ENCODE data around the gene APOBEC3C.
"Not testable (repeated sequence)": the region's sequence is repeated elsewhere in the genome, so short reads cannot be mapped to it uniquely, and the experiment has no call there.

APOBEC3C gene

GRCh38 chr22:39013942-39014722, at the start of gene APOBEC3C:
Gene APOBEC3C (plus strand): TSS chr22:39014257. CDS start chr22:39014363, 106 bp downstream.
- peak; percentile 83 for DNase-seq (ENCODE audit: low spot score)

- no peak for DNase-seq (ENCODE audit: low spot score)
These were observed 49.8 kb upstream of the APOBEC3C start for GRCh38 chr22:38964306-38964705.

DNA sequence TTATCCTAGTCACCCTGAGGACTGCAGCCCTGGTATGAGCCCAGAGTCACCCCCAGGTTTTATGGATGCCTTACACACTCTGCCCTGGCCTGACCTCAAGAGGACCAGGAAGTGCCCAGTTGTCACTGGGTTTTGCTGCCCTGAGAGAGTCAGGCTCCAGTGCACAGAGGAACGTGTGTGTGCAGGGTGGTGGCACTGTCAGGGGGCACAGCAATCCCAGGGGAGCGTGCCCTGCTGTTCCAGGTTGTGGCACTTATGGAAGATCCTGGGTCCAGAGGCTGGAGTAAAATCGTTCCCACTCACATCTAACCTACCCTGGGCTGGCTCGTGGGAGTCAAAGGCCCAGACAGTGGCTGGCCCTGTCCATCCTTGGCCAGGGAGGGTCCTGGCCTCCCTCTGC, 49.1 kb upstream of the APOBEC3C start:
- DNase-seq (ENCODE audit: low spot score), result no peak

DNA sequence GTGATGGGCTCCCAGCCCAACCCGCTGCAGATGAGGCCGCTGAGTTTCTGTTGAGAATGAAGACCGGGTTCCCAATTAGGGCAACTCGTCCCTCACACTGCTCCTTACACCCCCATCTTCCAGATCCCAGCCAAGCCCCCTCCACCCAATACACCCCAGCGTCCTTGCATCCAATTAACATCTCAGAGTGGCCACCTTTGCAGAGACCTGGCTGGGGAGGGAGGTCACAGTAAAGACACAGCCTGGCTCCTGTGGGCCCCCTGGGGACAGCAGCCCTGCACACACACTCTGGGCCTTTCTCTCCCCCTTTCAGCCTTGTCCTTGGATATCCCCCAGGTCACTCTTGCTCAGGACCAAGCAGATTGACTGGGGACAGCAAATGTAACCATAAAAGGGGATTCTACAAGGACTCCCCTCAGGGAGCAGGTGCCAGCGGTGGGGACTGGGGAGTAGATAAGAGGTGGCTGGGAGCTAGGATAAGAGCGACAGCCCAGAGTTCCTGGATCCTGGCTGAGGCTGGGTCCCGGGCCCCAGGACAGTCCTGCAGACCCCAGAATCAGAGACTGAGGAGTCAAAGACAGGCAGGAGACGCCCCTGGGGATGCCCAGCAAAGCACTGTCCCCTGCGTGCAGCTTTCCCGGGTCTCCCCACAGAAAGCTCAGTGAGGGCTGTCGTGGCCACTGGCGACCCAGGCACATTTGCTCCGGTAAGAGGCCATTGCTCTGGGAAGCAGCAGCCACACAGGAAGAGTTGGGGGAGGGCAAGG, 48.3 kb upstream of the APOBEC3C start:
- no peak for DNase-seq (ENCODE audit: low spot score)

DNA sequence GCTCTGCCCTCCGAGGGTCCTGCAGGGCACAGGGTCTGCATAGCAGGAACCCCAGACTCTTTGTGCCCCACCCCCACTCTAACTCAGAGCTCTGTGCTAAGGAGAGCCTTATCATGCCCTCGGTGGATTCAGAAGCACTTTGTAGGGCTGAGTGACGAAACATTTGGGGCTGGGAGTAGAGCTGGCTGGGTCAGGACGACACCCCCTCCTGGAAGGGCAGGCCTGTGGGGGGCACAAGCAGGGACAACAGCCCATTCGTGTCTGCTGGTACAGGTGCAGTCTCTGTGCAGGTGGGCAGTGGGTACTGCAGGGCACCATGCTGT, 47.7 kb upstream of the APOBEC3C start:
- DNase-seq (ENCODE audit: low spot score), result no peak

GRCh38 chr22:38966942-38967341, 47.1 kb upstream of the APOBEC3C start:
- no peak for DNase-seq (ENCODE audit: low spot score)

- DNase-seq (ENCODE audit: low spot score), result peak; percentile 26
These were observed 46.3 kb upstream of the APOBEC3C start for GRCh38 chr22:38967451-38968450.

DNA sequence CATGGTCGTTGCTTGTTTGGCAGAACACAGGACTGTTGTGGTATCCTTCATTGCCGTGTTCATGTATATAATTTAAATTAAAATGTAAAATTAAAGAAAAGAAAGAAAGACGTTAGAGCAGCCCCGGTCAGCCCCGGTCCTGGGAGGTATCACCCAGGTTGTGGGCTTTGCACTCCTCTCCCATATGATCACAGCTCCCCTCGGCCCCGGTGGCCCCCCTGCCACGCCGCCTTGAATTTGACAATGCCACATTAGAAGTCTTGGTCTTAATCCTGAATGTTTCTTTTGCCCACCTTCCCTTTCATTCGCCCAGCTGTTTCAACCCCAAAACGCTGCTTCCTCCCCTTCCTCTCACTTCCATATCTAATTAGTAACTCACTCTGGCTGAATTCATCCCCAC, 45.3 kb upstream of the APOBEC3C start:
- no peak for DNase-seq (ENCODE audit: low spot score)

DNA sequence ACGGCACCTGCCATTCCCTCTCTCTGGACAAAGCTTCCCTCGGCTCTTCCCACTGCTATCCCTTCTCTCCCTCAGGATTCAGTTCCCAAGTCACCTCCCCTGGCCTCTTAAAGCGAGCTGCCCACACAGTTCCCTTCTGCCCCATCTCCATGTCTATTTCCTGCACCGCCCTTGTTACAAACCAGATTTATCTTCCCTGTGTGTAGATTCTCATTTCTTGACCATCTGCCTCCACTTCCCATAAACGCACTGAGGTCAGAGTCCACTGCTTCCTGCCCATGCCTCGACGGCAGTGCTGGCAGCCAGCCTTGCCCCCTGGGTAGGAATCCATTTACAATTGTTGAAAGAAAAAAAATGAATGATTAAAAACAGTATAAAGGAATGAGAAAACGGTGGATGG, 43.5 kb upstream of the APOBEC3C start:
- DNase-seq (ENCODE audit: low spot score), result no peak

DNA sequence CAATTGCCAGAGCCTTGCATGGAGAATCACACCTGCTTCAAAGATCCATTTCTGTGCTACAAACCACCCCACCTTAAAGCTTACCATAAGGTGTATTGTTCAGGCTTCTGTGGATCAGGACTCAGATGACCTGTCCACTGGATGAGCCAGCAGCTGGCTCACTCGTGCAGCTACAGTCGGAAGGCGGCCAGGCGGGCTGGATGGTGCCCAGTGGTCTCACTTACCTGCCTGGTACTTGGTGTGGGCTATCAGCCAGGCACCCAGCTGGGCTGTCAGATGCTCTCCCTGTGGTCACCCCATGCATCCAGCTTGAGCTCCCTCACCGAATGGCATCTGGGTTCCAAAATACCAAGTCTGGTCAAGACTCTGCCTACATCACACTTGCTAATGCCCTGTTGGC, 42.9 kb upstream of the APOBEC3C start:
- no peak for DNase-seq (ENCODE audit: low spot score)

DNA sequence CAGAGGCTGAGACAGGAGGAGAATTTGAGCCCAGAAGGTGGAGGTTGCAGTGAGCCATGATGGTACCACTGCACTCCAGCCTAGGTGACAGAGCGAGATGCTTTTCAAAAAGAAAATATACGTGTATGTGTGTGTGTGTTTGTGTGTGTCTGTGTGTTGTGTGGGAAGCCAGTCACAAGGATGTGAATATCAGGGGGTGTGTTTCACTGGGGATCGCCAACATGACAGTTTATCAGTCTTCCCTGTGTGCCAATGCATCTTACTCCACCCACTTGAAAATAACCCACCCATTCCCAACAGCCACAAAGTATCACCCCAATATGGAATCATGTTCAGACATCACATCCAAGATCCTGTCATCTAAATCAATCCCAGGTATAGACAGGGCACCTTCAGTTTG, 42.3 kb upstream of the APOBEC3C start:
- DNase-seq (ENCODE audit: low spot score), result no peak

GRCh38 chr22:38972558-38972957, 41.5 kb upstream of the APOBEC3C start:
- DNase-seq (ENCODE audit: low spot score), result no peak

GRCh38 chr22:38973289-38974169, 40.5 kb upstream of the APOBEC3C start:
- DNase-seq (ENCODE audit: low spot score), result peak; percentile 13

DNA sequence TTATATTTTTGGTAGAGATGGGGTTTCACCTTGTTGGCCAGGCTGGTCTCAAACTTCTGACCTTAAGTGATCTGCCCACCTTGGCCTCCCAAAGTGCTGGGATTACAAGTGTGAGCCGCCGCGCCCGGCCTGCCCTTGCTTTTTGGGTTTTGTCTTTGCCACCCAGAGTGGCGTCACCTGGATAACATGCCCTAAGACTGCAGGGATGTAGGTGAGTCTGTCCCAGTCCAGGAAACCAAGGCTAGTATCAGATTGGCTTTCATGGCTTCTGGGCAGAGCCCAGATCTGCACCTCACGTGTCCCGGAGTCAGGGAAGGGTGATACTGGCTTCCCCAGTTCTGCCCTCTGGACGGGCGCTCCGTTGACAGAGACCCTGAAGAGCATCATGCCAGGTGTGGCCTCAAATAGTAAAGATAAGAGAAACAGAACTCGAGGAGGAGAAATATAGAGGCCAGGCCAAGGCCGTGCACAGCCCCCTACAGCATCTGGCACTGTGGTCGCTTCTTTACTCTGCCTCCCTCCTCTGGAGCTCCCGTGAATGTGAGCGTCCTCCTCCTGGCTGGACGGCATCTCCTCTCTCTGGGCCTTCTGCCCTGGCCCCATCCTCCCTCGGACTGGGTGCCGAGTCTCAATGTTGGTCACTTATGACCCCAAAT, 39.8 kb upstream of the APOBEC3C start:
- DNase-seq (ENCODE audit: low spot score), result no peak

- no peak for DNase-seq (ENCODE audit: low spot score)
These were observed 39.3 kb upstream of the APOBEC3C start for GRCh38 chr22:38974826-38975175.

GRCh38 chr22:38977289-38977688, 36.8 kb upstream of the APOBEC3C start:
- not testable (repeated sequence) for DNase-seq (ENCODE audit: low spot score)

DNA sequence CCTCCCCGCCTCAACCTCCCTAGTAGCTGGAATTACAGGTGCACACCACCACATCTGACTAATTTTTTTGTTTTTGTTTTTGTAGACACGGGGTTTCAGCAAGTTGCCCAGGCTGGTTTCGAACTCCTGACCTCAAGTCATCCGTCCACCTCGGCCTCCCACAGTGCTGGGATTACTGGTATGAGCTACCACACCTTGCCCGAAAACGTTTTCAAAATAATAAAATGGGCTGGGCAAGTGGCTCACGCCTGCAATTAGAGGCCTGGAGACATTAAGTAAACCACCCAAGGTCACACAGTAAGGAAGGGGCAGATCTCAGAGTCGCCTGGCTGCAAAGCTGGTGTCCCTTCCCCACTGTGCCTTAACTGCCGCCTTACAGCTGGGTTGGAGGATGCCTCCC, 33.5 kb upstream of the APOBEC3C start:
- DNase-seq (ENCODE audit: low spot score), result not testable (repeated sequence)

DNA sequence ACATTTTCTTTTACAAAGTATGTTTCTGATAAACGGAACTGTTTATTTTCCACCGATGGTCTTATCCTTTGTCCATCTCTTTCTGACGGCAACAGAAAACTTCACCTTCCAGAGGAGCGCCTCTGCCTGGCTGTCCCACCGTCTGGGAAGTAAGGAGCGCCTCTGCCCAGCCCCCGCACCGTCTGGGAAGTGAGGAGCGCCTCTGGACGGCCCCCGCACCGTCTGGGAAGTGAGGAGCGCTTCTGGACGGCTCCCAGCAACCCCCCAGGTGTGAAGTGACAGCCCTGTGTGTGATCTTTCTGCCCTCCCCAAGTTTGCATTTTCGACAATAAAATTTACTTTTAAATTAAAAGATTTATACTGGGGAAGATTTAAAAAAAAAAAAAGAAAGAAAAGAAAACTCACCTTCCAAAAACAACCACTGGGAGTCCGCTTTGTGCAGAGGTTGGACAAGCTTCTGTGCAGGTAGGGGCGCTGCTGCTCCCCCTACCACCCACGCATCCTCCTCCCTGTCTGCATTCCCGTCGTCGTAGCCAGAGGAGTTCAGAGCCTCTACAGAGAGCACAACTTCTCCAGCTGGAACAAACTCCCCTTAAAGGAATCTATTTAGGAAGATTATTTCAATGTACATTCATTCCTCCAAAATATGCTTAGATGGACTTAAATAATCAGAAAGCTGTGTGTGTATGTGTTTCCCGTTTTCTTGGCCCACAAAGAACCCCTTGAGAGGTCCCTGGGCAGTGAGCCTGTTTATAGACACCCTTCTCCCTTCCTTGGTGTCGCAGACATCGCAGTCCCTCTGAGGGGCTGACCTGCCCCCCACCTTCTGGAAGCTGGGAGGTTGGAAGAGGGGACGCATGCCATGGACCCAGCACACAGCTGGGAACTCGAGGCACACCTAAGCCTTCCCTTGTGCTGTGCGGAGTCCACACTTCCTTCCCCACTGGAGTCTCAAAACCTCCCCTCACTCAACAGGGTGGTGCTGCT, 32.8 kb upstream of the APOBEC3C start:
- DNase-seq (ENCODE audit: low spot score), result peak; percentile 90
